ENCODE results near the gene LILRB3.
A peak's percentile ranks its signal among the peaks of the same experiment; 100 is the strongest.
"Not testable (repeated sequence)": the region's sequence is repeated elsewhere in the genome, so short reads cannot be mapped to it uniquely, and the experiment has no call there.

The LILRB3 gene

GRCh38 chr19:54216869-54217268 lies 5.9 kb downstream of the LILRB3 start:
- no peaks in the 10 kb centered on the region for H3K4me1 Mint-ChIP-seq
- no peaks in the 10 kb centered on the region for H3K27me3 Mint-ChIP-seq
- peaks cover 1% of the 10 kb centered on the region for H3K36me3 Mint-ChIP-seq (ENCODE audit: insufficient read depth)
- H3K27ac Mint-ChIP-seq (ENCODE audit: low read depth): no peak overlapping the region
- H3K9me3 Mint-ChIP-seq: no peaks in the 10 kb centered on the region
- H3K4me3 Mint-ChIP-seq: no peak overlapping the region
- no peak for ATAC-seq (replicated peaks; ENCODE audit: extremely low read depth, poor library complexity, severe bottlenecking)
- no peak for DNase-seq (ENCODE audit: low spot score in 2 of 2)

DNA sequence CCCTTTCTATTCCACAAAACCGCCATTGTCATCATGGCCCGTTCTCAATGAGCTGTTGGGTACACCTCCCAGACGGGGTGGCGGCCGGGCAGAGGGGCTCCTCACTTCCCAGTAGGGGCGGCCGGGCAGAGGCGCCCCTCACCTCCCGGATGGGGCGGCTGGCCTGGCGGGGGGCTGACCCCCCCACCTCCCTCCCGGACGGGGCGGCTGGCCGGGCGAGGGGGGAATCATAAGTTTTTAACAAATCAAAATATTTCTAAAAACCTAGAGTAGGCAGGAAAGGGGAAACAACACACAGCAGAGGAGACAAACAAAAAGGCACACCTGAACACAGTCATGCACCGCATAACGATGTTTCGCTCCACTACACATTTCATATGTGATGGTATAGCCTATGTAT lies 8.1 kb downstream of the LILRB3 start:
- H3K4me3 Mint-ChIP-seq; DNase-seq (ENCODE audit: low spot score in 2 of 2); H3K36me3 Mint-ChIP-seq (ENCODE audit: insufficient read depth); H3K27me3 Mint-ChIP-seq; H3K27ac Mint-ChIP-seq (ENCODE audit: low read depth); H3K9me3 Mint-ChIP-seq; ATAC-seq (replicated peaks; ENCODE audit: extremely low read depth, poor library complexity, severe bottlenecking): not testable (repeated sequence)
- peaks cover 15% of the 10 kb centered on the region for H3K4me1 Mint-ChIP-seq

DNA sequence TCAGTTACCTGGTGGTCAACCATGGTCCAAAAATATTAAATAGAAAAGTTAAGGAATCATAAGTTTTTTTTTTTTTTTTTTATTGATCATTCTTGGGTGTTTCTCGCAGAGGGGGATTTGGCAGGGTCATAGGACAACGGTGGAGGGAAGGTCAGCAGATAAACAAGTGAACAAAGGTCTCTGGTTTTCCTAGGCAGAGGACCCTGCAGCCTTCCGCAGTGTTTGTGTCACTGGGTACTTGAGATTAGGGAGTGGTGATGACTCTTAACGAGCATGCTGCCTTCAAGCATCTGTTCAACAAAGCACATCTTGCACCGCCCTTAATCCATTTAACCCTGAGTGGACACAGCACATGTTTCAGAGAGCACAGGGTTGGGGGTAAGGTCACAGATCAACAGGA lies 8.6 kb downstream of the LILRB3 start:
- not testable (repeated sequence) for H3K4me3 Mint-ChIP-seq; H3K9me3 Mint-ChIP-seq; H3K36me3 Mint-ChIP-seq (ENCODE audit: insufficient read depth); H3K27ac Mint-ChIP-seq (ENCODE audit: low read depth); ATAC-seq (replicated peaks; ENCODE audit: extremely low read depth, poor library complexity, severe bottlenecking); H3K27me3 Mint-ChIP-seq; DNase-seq (ENCODE audit: low spot score in 2 of 2)
- H3K4me1 Mint-ChIP-seq: peaks cover 20% of the 10 kb centered on the region

DNA sequence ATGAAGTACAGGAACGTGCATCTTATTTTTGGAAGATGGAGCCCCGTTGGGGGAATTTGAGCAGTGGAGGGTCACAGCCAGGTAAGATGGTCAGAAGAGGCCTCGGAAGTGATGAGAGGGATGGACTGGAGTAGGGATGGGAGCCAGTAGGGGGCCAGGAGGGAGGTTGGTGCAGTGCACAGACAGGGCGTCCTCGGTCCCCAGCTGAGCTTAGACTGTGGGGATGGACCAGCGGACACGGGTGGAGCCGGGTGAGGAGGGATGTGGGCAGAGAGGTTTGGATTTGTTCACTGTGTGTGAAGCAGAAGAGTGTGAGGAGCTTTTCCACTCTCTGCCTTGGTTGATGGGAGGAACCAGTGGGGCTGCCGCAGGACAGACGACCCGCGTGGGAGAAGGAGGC lies 11.6 kb downstream of the LILRB3 start:
- DNase-seq (ENCODE audit: low spot score in 2 of 2) (no peak), ATAC-seq (replicated peaks; ENCODE audit: extremely low read depth, poor library complexity, severe bottlenecking) (no peak)

DNA sequence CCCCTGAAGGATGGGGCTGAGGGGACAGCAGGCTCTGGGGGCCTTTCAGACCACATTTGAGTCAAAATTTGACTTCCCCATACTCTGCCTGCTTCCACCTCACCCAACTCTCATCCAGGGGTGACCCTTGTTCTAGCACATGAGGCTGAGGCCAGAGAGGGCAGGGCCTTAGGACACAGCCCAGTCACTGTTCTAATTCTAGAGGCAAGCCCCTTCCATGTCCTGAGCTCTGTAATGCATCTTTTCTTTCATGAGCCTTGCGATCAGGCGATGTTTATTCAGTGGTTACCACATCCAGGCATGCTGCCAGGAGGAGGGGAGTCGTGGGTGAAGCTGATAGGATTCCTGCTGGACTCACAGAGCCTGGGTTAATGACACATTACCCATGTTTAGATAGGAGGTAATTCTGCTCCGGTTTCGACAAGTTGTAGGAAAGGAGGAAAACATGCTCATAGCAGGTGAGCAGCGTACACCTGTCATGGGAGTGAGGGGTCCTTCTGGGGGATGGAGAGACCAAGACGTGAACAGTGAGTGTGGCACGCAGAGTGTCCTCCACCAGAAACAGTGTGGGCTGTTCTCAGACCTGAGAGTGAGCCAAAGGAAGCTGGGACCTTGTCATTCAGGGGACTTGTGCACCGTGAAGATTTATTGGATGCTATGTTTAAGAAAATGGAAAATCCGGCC lies 12.9 kb downstream of the LILRB3 start:
- peaks cover 46% of the 10 kb centered on the region for H3K4me1 Mint-ChIP-seq
- no peaks in the 10 kb centered on the region for H3K27me3 Mint-ChIP-seq
- no peak for DNase-seq (ENCODE audit: low spot score in 2 of 2)
- H3K4me3 Mint-ChIP-seq: peak overlapping the region; percentile 69
- peaks cover 39% of the 10 kb centered on the region for H3K36me3 Mint-ChIP-seq (ENCODE audit: insufficient read depth)
- ATAC-seq (replicated peaks; ENCODE audit: extremely low read depth, poor library complexity, severe bottlenecking): no peak
- no peaks in the 10 kb centered on the region for H3K9me3 Mint-ChIP-seq
- H3K27ac Mint-ChIP-seq (ENCODE audit: low read depth): peak overlapping the region; percentile 93

More for the DNA sequence above, 11.6 kb downstream of the LILRB3 start:
- Mint-ChIP-seq H3K4me1 (peaks cover 39% of the 10 kb centered on the region), H3K4me3 (peak overlapping the region; percentile 69), H3K9me3 (no peaks in the 10 kb centered on the region), H3K27ac (ENCODE audit: low read depth) (peak overlapping the region; percentile 93), H3K27me3 (no peaks in the 10 kb centered on the region), H3K36me3 (ENCODE audit: insufficient read depth) (peaks cover 33% of the 10 kb centered on the region)

GRCh38 chr19:54209058-54209810 lies 13.6 kb downstream of the LILRB3 start:
- no peak for DNase-seq (ENCODE audit: low spot score in 2 of 2)
- H3K27me3 Mint-ChIP-seq: no peaks in the 10 kb centered on the region
- H3K9me3 Mint-ChIP-seq: no peaks in the 10 kb centered on the region
- H3K4me1 Mint-ChIP-seq: peaks cover 53% of the 10 kb centered on the region
- peaks cover 46% of the 10 kb centered on the region for H3K36me3 Mint-ChIP-seq (ENCODE audit: insufficient read depth)
- ATAC-seq (replicated peaks; ENCODE audit: extremely low read depth, poor library complexity, severe bottlenecking): no peak
- H3K27ac Mint-ChIP-seq (ENCODE audit: low read depth): peak overlapping the region; percentile 93
- H3K4me3 Mint-ChIP-seq: peak overlapping the region; percentile 69

- no peak for ATAC-seq (replicated peaks; ENCODE audit: extremely low read depth, poor library complexity, severe bottlenecking)
- peaks cover 58% of the 10 kb centered on the region for H3K4me1 Mint-ChIP-seq
Measured at GRCh38 chr19:54208784-54209057, 14.1 kb downstream of the LILRB3 start.

DNA sequence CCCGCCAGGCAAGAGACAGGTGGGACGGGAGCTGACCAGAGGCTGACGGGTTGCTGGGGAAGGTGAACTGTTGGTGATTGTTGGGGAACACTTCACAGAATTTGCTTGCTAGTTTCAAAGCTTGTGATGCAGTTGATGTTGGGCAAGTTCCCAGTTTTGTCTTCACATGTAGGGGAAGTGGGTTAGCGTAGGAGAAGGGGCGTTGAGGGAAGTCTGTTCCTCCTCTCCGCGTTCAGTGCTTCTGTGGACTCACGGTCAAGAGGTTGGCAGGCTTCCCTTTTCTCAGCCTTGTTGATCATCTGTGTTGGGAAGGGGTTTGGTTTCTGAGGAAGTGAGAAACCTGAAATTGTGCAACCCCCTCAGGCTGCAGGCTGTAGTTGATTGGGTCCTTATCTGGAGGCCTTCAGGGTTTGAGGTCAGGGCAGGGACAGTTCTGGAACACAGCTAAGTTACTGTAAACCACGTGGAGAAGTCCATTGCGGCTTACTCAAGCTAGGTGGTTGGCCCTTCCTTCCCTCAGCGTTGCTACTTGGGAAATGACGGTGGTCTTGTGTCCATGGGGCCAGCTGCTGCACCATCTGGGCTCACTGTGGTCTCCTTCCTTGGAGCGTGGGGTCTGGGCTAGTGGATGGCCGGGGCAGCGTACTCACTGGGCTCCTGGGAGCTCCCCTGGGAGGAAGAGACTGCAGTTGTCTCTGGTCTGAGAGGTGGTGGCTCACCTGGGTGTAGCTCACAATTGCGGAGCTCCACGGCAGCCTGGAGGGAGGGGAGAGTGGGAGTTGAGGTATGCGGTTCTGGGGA lies 14.6 kb downstream of the LILRB3 start:
- Mint-ChIP-seq H3K27me3 (no peaks in the 10 kb centered on the region), H3K4me3 (peak overlapping the region; percentile 50), H3K36me3 (ENCODE audit: insufficient read depth) (peaks cover 55% of the 10 kb centered on the region), H3K4me1 (peaks cover 63% of the 10 kb centered on the region), H3K27ac (ENCODE audit: low read depth) (peak overlapping the region; percentile 79), H3K9me3 (no peaks in the 10 kb centered on the region)
- no peak for DNase-seq (ENCODE audit: low spot score in 2 of 2)
- no peak for ATAC-seq (replicated peaks; ENCODE audit: extremely low read depth, poor library complexity, severe bottlenecking)

More at GRCh38 chr19:54208784-54209057, 14.1 kb downstream of the LILRB3 start:
- H3K9me3 Mint-ChIP-seq: no peaks in the 10 kb centered on the region
- H3K4me3 Mint-ChIP-seq: peak overlapping the region; percentile 50
- DNase-seq (ENCODE audit: low spot score in 2 of 2): no peak
- no peaks in the 10 kb centered on the region for H3K27me3 Mint-ChIP-seq
- H3K27ac Mint-ChIP-seq (ENCODE audit: low read depth): peak overlapping the region; percentile 71
- peaks cover 51% of the 10 kb centered on the region for H3K36me3 Mint-ChIP-seq (ENCODE audit: insufficient read depth)

DNA sequence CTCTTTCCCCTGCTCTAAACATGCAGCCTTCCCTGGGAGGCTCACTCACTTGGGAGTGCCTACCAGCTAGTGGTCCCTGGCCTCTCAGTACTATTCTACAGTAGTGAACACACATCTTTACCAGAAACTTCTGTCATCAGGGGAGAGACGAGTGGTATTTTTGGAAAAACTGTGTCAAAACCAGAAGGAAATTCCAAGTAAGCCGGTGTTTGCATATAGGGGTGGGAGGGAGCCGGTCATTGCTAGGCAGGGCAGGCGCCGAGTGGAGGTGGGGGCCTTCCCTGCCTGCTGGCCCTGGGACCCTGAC lies 15.2 kb downstream of the LILRB3 start:
- peaks cover 69% of the 10 kb centered on the region for H3K4me1 Mint-ChIP-seq
- peaks cover 61% of the 10 kb centered on the region for H3K36me3 Mint-ChIP-seq (ENCODE audit: insufficient read depth)
- peak overlapping the region; percentile 79 for H3K27ac Mint-ChIP-seq (ENCODE audit: low read depth)
- H3K9me3 Mint-ChIP-seq: no peaks in the 10 kb centered on the region
- no peaks in the 10 kb centered on the region for H3K27me3 Mint-ChIP-seq
- peak overlapping the region; percentile 50 for H3K4me3 Mint-ChIP-seq
- no peak for ATAC-seq (replicated peaks; ENCODE audit: extremely low read depth, poor library complexity, severe bottlenecking)
- no peak for DNase-seq (ENCODE audit: low spot score in 2 of 2)

- peak overlapping the region; percentile 50 for H3K4me3 Mint-ChIP-seq
- DNase-seq (ENCODE audit: low spot score in 2 of 2); H3K9me3 Mint-ChIP-seq; H3K27me3 Mint-ChIP-seq; ATAC-seq (replicated peaks; ENCODE audit: extremely low read depth, poor library complexity, severe bottlenecking): not testable (repeated sequence)
- H3K36me3 Mint-ChIP-seq (ENCODE audit: insufficient read depth): peaks cover 65% of the 10 kb centered on the region
- H3K4me1 Mint-ChIP-seq: peaks cover 69% of the 10 kb centered on the region
- H3K27ac Mint-ChIP-seq (ENCODE audit: low read depth): peak overlapping the region; percentile 79
Measured at GRCh38 chr19:54207193-54207592, 15.6 kb downstream of the LILRB3 start.

GRCh38 chr19:54206831-54207177 lies 16.0 kb downstream of the LILRB3 start:
- H3K4me1 Mint-ChIP-seq: peaks cover 72% of the 10 kb centered on the region
- H3K27ac Mint-ChIP-seq (ENCODE audit: low read depth): no peak overlapping the region
- H3K9me3 Mint-ChIP-seq: no peaks in the 10 kb centered on the region
- no peak for ATAC-seq (replicated peaks; ENCODE audit: extremely low read depth, poor library complexity, severe bottlenecking)
- no peak for DNase-seq (ENCODE audit: low spot score in 2 of 2)
- H3K4me3 Mint-ChIP-seq: no peak overlapping the region
- H3K27me3 Mint-ChIP-seq: no peaks in the 10 kb centered on the region
- H3K36me3 Mint-ChIP-seq (ENCODE audit: insufficient read depth): peaks cover 69% of the 10 kb centered on the region

DNA sequence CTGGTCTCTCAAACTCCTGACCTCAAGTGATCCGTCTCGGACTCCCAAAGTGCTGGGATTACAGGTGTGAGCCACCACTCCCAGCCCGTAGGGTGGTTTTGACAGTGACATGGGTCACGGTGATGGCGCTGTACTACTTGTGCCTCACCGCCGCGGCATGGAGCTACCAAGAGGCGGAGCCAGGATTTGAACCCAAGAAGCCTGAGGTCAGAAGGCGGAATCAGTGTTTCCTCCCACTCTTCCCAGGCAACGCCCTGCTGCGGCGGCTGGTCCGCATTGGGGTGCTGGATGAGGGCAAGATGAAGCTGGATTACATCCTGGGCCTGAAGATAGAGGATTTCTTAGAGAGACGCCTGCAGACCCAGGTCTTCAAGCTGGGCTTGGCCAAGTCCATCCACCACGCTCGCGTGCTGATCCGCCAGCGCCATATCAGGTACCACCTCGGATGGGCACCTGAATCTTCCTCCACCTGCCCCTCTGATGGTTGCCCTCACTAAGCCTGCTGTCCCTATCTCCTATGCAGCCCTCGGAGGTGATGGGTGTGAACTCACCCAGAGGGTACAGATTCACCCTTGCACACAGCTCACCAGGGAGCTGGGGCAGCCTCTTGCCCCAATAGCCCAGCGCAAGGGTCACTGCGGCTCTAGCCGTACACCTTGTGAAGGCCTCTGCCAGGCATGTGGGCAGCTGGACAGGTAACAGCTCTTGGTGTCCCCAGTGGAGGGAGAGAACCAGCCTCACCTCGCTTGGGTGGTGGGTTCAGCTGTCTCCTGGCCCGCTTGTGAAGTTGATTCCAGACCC lies 16.6 kb downstream of the LILRB3 start:
- Mint-ChIP-seq H3K27ac (ENCODE audit: low read depth) (no peak overlapping the region), H3K4me1 (peaks cover 76% of the 10 kb centered on the region), H3K36me3 (ENCODE audit: insufficient read depth) (peaks cover 75% of the 10 kb centered on the region), H3K9me3 (no peaks in the 10 kb centered on the region), H3K4me3 (no peak overlapping the region), H3K27me3 (no peaks in the 10 kb centered on the region)
- no peak for ATAC-seq (replicated peaks; ENCODE audit: extremely low read depth, poor library complexity, severe bottlenecking)
- no peak for DNase-seq (ENCODE audit: low spot score in 2 of 2)

Data from central memory CD8-positive, alpha-beta T cell (primary cell).